GM12878 (cell line): Measurements from ENCODE around the gene YIPF4. TPM values are rescaled to one million over a fixed set of nuclear protein-coding genes. Genes with fewer than 3 reads are reported as not detected.

Source experiments
- ATAC-seq: fragments of 200-7000 bp; cut with Tn5 transposase; 3 replicates; pipeline ENCODE4 v1.9.1; 2020; ENCODE audit warnings: mild to moderate bottlenecking, moderate library complexity
- BruUV-seq: library from RNA; stranded (reverse); fragments of 400-500 nt; replicated peaks from 2 replicates; lab custom pipeline; 2021; lab: Mats Ljungman, UMichigan
- CTCF ChIA-PET: fragments of 300-600 bp; sonication (Branson Sonifier 250); formaldehyde crosslinking; extraction: SDS; loops from one replicate; lab custom pipeline; 2021; ENCODE audit warnings: inconsistent platforms; lab: Yijun Ruan, JAX
- POLR2A ChIA-PET: fragments of 350-600 bp; formaldehyde crosslinking; extraction: SDS; loops from one replicate; lab custom pipeline; 2021; ENCODE audit warnings: inconsistent platforms; lab: Charles Lee
- RAD21 ChIA-PET: fragments of 300-600 bp; sonication (Branson Sonifier 250); formaldehyde crosslinking; loops from one replicate; lab custom pipeline; 2023; ENCODE audit warnings: antibody characterized with exemption; ENCODE audit not compliant: unreplicated experiment; lab: Charles Lee
- SMC1A ChIA-PET: fragments of 300-600 bp; sonication (Branson Sonifier 250); formaldehyde crosslinking; loops from one replicate; lab custom pipeline; 2023; ENCODE audit not compliant: unreplicated experiment, uncharacterized antibody; lab: Charles Lee
- DNase-seq: peaks from one replicate; pipeline ENCODE4 v3.0.0-alpha.2; 2011; ENCODE audit warnings: low read depth, low spot score
- FAIRE-seq: peaks from 3 replicates; lab custom pipeline; 2011; peaks lifted over from hg19 to GRCh38; lab: Jason Lieb, UNC
- H2AFZ ChIP-seq: 2 replicates; pipeline ENCODE4 v1.6.0; 2011; ENCODE audit warnings: low read depth, low read length, control low read depth; ENCODE audit not compliant: control insufficient read depth
- H3K27ac ChIP-seq: 2 replicates; pipeline ENCODE4 v1.5.1; 2011; ENCODE audit warnings: control low read depth; ENCODE audit not compliant: control insufficient read depth, insufficient read depth
- H3K27me3 ChIP-seq, 2 experiments: replicated peaks in 1 of 2; 2 replicates each; pipeline versions ENCODE4 v1.6.0 to v1.6.1; 2011; ENCODE audit warnings: low read length in 1 of 2; ENCODE audit not compliant: control insufficient read depth in 2 of 2, insufficient read depth in 2 of 2
- H3K36me3 ChIP-seq, 2 experiments: 2 replicates each; pipeline ENCODE4 v1.5.1; 2011; ENCODE audit warnings: low read length in 1 of 2; ENCODE audit not compliant: control insufficient read depth in 2 of 2, insufficient read depth in 2 of 2
- H3K4me1 ChIP-seq: 2 replicates; pipeline ENCODE4 v1.6.1; 2011; ENCODE audit warnings: mild to moderate bottlenecking, low read length, moderate library complexity, mixed read lengths; ENCODE audit not compliant: control insufficient read depth, insufficient read depth
- H3K4me2 ChIP-seq: 2 replicates; pipeline ENCODE4 v1.6.0; 2011; ENCODE audit warnings: control low read depth; ENCODE audit not compliant: control insufficient read depth, insufficient read depth
- H3K4me3 ChIP-seq: fragments of 200-600 bp; sonication (generic); 2 replicates; pipeline ENCODE4 v1.5.1; 2016
- H3K79me2 ChIP-seq: 2 replicates; pipeline ENCODE4 v1.6.0; 2011; ENCODE audit warnings: low read length; ENCODE audit not compliant: control insufficient read depth, insufficient read depth
- H3K9ac ChIP-seq: 2 replicates; pipeline ENCODE4 v1.8.0; 2011; ENCODE audit warnings: low read length, control low read depth, mixed read lengths; ENCODE audit not compliant: control insufficient read depth, insufficient read depth
- H3K9me3 ChIP-seq: replicated peaks from 3 replicates; pipeline ENCODE4 v1.5.1; 2011; ENCODE audit warnings: mild to moderate bottlenecking, low read length; ENCODE audit not compliant: control insufficient read depth, insufficient read depth
- H4K20me1 ChIP-seq: 2 replicates; pipeline ENCODE4 v1.6.0; 2011; ENCODE audit not compliant: control insufficient read depth, insufficient read depth
- HDAC2 ChIP-seq: fragments of 200-600 bp; sonication (generic); IDR thresholded peaks from 2 replicates; pipeline ENCODE4 v1.6.1; 2017
- HDAC6 ChIP-seq: fragments of 200-600 bp; sonication (generic); IDR thresholded peaks from one replicate; pipeline ENCODE4 v1.8.0; 2017; ENCODE audit warnings: antibody characterized with exemption; ENCODE audit not compliant: unreplicated experiment
- KLF5 ChIP-seq: fragments of 450-650 bp; IDR thresholded peaks from 2 replicates; pipeline ENCODE4 v1.6.1; 2014; ENCODE audit warnings: mild to moderate bottlenecking; ENCODE audit not compliant: partially characterized antibody
- NFXL1 ChIP-seq: fragments of 450-650 bp; IDR thresholded peaks from 2 replicates; pipeline ENCODE4 v1.6.1; 2017; ENCODE audit warnings: antibody characterized with exemption, mild to moderate bottlenecking, borderline replicate concordance
- RELA ChIP-seq: fragments of 450-650 bp; IDR thresholded peaks from 2 replicates; pipeline ENCODE4 v1.8.0; 2014; ENCODE audit warnings: borderline replicate concordance; ENCODE audit not compliant: partially characterized antibody
- SPI1 ChIP-seq: IDR thresholded peaks from 2 replicates; pipeline ENCODE4 v1.6.1; 2011; ENCODE audit warnings: low read depth, mild to moderate bottlenecking, low read length, moderate library complexity, borderline replicate concordance; ENCODE audit not compliant: insufficient read depth
- SREBF1 ChIP-seq: IDR thresholded peaks from 2 replicates; pipeline ENCODE4 v1.6.1; 2012; ENCODE audit warnings: mild to moderate bottlenecking, low read length
- TCF7 ChIP-seq: IDR thresholded peaks from 2 replicates; pipeline ENCODE4 v1.6.1; 2014; ENCODE audit warnings: antibody characterized with exemption, borderline replicate concordance
- WRNIP1 ChIP-seq: IDR thresholded peaks from 2 replicates; pipeline ENCODE4 v1.6.1; 2011; ENCODE audit warnings: low read depth, low read length, improper control_type of control experiment, borderline replicate concordance
- ZNF207 ChIP-seq: fragments of 450-650 bp; IDR thresholded peaks from 2 replicates; pipeline ENCODE4 v1.6.1; 2014; ENCODE audit warnings: antibody characterized with exemption, mild to moderate bottlenecking, borderline replicate concordance
- ZNF24 ChIP-seq: fragments of 450-650 bp; IDR thresholded peaks from 2 replicates; pipeline ENCODE4 v1.6.1; 2017; ENCODE audit warnings: antibody characterized with exemption, mild to moderate bottlenecking
- WGBS: methylation state at CpG from one replicate; pipeline ENCODE4 v1.1.6; 2016; ENCODE audit warnings: low lambda C conversion rate; ENCODE audit not compliant: insufficient replicate concordance, insufficient coverage; ENCODE audit errors: missing lambda C conversion rate; 5-methylcytosine and 5-hydroxymethylcytosine counted together
- in situ Hi-C: fragments of 300-500 bp; cut with MboI; formaldehyde crosslinking; loops from 9 replicates; pipeline ENCODE4 v1.14.3; 2018; ENCODE audit warnings: mixed read lengths
- intact Hi-C: fragments of 100-400 bp; cut with micrococcal nuclease; formaldehyde crosslinking; loops from one replicate; pipeline ENCODE4 v1.14.2; 2022; ENCODE audit not compliant: unreplicated experiment
- polyA plus RNA-seq, 11 experiments: library from polyadenylated mRNA; depleted of rRNA in 4 of 11; unstranded in 6 of 11; stranded (reverse) in 5 of 11; fragments of >200 nt; fragmentation: Nextera tagmentation in 4 of 11; fragmentation: Illumina TruSeq in 1 of 11; extraction: Ambion mirVana in 4 of 11; extraction: Trizol in 1 of 11; gene quantifications; 1 replicate in 1 of 11; 2 replicates in 10 of 11; pipeline versions ENCODE4 v1.2.1 to v1.2.3, GENCODE V29; 2011 to 2016; ENCODE audit warnings: inconsistent platforms in 2 of 11, missing spikeins in 2 of 11, low read depth in 1 of 11
- total RNA-seq, 4 experiments: library from RNA; depleted of rRNA in 3 of 4; stranded (reverse); fragments of >200 nt in 3 of 4; fragmentation: Illumina TruSeq in 1 of 4; extraction: Trizol in 1 of 4; gene quantifications; 2 replicates each; pipeline versions ENCODE4 v1.2.1 to v1.2.3, GENCODE V29; 2013 to 2021
- TF ChIP-seq, protein P1 (sequence below): fragments of 450-650 bp; IDR thresholded peaks from 2 replicates; pipeline ENCODE4 v1.6.1; 2016; ENCODE audit warnings: mild to moderate bottlenecking
- TF ChIP-seq, protein P2 (sequence below): IDR thresholded peaks from 2 replicates; pipeline ENCODE4 v1.6.1; 2012; ENCODE audit warnings: low read depth, low read length, improper control_type of control experiment

The YIPF4 gene
- total and polyA plus RNA-seq, 10 of the 15 experiments (the other 5 are each of a cell fraction or from before 2014, with no cell fraction given) = 2.8 to 60.4 (median 11.1) TPM

DNA sequence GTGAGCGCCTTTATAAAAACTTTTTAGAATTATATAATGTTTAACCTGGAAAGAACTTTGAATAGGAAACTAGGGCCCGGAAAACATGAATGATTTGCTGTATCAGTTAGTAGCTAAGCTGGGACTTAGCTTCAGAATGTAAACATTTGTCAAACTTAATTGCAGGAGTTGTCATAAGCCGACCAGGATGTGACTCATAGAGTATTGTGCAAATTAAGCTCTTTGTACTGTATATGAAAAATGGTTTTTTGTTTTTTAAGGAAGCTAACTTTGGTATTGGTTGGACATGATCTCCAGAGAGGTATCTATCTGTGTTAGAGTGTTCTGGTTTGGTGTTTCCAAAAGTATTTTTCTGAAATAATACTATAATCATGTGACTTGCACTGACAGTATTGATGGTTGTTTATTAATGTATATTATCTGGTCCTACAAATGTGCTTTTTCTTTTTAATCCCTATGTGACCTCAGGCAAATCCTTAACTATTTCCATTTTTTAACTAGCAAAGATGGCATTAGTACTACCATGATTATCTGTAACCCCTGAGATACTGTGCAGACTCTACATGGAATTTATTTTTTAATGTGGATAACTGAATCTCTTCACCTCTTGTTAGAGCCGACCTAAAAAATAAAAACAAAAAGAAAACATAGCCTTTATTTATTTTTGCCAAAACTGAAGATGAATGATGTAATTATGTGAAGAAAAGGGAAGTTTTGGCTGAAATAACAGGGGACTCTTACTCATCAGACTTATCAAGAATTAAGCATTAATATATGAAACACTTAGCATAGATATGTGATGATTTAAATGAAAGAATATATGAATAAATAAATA lies 11.7 kb downstream of the YIPF4 start:
- in situ Hi-C loops = no loop called here
- ATAC-seq = no peak; the same call in 2 of the 3 replicates

DNA sequence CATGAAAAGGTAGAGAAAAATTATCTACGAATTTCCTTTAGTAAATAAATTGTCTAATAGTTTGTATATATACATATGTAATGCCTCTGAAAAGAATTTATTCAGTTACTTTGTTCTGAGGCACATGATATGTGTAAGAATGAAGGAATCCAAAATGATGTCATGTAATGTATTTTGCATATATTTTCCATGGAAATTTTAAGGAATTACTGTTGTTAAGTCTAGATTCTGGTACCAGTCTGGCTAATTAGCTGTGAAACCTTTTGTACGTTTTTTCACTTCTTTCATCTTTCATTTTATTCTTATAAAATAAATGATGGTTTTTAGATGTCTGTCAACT lies 12.3 kb downstream of the YIPF4 start:
- 75% methylated on average over 2 of the region's 2 CpGs for WGBS
- H3K27me3 ChIP-seq = no peaks in the 10 kb centered on the region
- ChIA-PET CTCF (no interaction called here), RAD21 (no interaction called here), POLR2A (no interaction called here), SMC1A (interaction anchor here (0.6 kb wide), 1 partner anchor 369 kb away, joined by 3 read pairs; no protein-coding TSS in a partner anchor)
- H3K4me3 ChIP-seq = no peak overlapping the region
- H2AFZ ChIP-seq = no peak overlapping the region
- H3K9ac ChIP-seq = no peak overlapping the region
- no peaks in the 10 kb centered on the region; a peak in 1 of 4 replicates for H3K36me3 ChIP-seq
- H3K4me2 ChIP-seq = no peak overlapping the region
- ATAC-seq (no peak), DNase-seq (no peak), FAIRE-seq (peak; percentile 13)
- no peaks in the 10 kb centered on the region for H3K4me1 ChIP-seq
- H3K27ac ChIP-seq = no peak overlapping the region
- H4K20me1 ChIP-seq = no peaks in the 10 kb centered on the region
- peaks cover 7% of the 10 kb centered on the region for H3K79me2 ChIP-seq
- intact Hi-C loops = no loop called here
- in situ Hi-C loops = no loop called here
- BruUV-seq = no TSS peak
- no peaks in the 10 kb centered on the region for H3K9me3 ChIP-seq
- no peak for TF ChIP-seq RELA
- no peak for TF ChIP-seq SPI1
- no peak for TF ChIP-seq NFXL1
- no peak for TF ChIP-seq WRNIP1
- no peak for TF ChIP-seq SREBF1
- TF ChIP-seq, protein P1, sequence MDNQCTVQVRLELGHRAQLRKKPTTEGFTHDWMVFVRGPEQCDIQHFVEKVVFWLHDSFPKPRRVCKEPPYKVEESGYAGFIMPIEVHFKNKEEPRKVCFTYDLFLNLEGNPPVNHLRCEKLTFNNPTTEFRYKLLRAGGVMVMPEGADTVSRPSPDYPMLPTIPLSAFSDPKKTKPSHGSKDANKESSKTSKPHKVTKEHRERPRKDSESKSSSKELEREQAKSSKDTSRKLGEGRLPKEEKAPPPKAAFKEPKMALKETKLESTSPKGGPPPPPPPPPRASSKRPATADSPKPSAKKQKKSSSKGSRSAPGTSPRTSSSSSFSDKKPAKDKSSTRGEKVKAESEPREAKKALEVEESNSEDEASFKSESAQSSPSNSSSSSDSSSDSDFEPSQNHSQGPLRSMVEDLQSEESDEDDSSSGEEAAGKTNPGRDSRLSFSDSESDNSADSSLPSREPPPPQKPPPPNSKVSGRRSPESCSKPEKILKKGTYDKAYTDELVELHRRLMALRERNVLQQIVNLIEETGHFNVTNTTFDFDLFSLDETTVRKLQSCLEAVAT = no peak
- TF ChIP-seq ZNF207 = no peak
- TF ChIP-seq, protein P2, sequence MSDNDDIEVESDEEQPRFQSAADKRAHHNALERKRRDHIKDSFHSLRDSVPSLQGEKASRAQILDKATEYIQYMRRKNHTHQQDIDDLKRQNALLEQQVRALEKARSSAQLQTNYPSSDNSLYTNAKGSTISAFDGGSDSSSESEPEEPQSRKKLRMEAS = no peak
- no peak for TF ChIP-seq HDAC6
- TF ChIP-seq HDAC2 = no peak
- no peak for TF ChIP-seq TCF7
- no peak for TF ChIP-seq ZNF24

More for the DNA sequence above, 11.7 kb downstream of the YIPF4 start:
- ChIA-PET RAD21 (no interaction called here), POLR2A (interaction anchor here (0.6 kb wide), 1 partner anchor 9 kb away, joined by 5 read pairs; no protein-coding TSS in a partner anchor), CTCF (no interaction called here), SMC1A (interaction anchor here (0.6 to 0.8 kb wide), 2 partner anchors 84 to 90 kb away, joined by 3 read pairs; no protein-coding TSS in a partner anchor)
- H3K27me3 ChIP-seq = no peaks in the 10 kb centered on the region
- no peak overlapping the region for H3K9ac ChIP-seq
- no peak overlapping the region for H2AFZ ChIP-seq
- H3K4me3 ChIP-seq = no peak overlapping the region
- no peaks in the 10 kb centered on the region; a peak in 1 of 4 replicates for H3K36me3 ChIP-seq
- H4K20me1 ChIP-seq = no peaks in the 10 kb centered on the region
- H3K4me1 ChIP-seq = no peaks in the 10 kb centered on the region
- peaks cover 7% of the 10 kb centered on the region for H3K79me2 ChIP-seq
- no peak overlapping the region for H3K27ac ChIP-seq
- no TSS peak for BruUV-seq
- no peaks in the 10 kb centered on the region for H3K9me3 ChIP-seq
- DNase-seq (no peak), FAIRE-seq (no peak)
- H3K4me2 ChIP-seq = no peak overlapping the region
- TF ChIP-seq KLF5 = no peak
- WGBS = 73% methylated on average over 4 of the region's 4 CpGs
- intact Hi-C loops = no loop called here
